H1 (cell line): ENCODE results near the gene TRPM1. TPM values are rescaled to one million over a fixed set of nuclear protein-coding genes. Genes with fewer than 3 reads are reported as not detected.

Experiments
- CTCF ChIA-PET: fragments of 300-600 bp; sonication (Branson Sonifier 250); formaldehyde crosslinking; loops from one replicate; lab custom pipeline; 2021; ENCODE audit not compliant: partially characterized antibody; lab: Charles Lee
- POLR2A ChIA-PET: fragments of 300-600 bp; sonication (Branson Sonifier 250); formaldehyde crosslinking; loops from one replicate; lab custom pipeline; 2021; ENCODE audit warnings: inconsistent platforms; ENCODE audit not compliant: partially characterized antibody; lab: Charles Lee
- DNase-seq, 2 experiments: peaks; one replicate each; pipeline versions ENCODE4 v3.0.0 to v3.0.0-alpha.2; 2010 to 2022; ENCODE audit warnings: low spot score in 2 of 2, low read depth in 1 of 2, mixed read lengths in 1 of 2
- FAIRE-seq: peaks from 2 replicates; lab custom pipeline; 2011; peaks lifted over from hg19 to GRCh38; lab: Jason Lieb, UNC
- H2AFZ ChIP-seq: 2 replicates; pipeline ENCODE4 v1.8.1; 2012; ENCODE audit warnings: low read length, inconsistent platforms
- H2AK5ac ChIP-seq: 2 replicates; pipeline ENCODE4 v1.6.1; 2013; ENCODE audit warnings: low read depth, low read length
- H2BK120ac ChIP-seq: replicated peaks from 2 replicates; pipeline ENCODE3; 2013; ENCODE audit warnings: low read depth, low read length, inconsistent platforms
- H2BK12ac ChIP-seq: 2 replicates; pipeline ENCODE4 v1.6.1; 2013; ENCODE audit warnings: low read depth, low read length
- H2BK15ac ChIP-seq: 2 replicates; pipeline ENCODE4 v1.6.1; 2013; ENCODE audit warnings: low read length
- H2BK20ac ChIP-seq: 2 replicates; pipeline ENCODE4 v1.6.1; 2013; ENCODE audit warnings: low read length
- H2BK5ac ChIP-seq: 2 replicates; pipeline ENCODE4 v1.6.1; 2013; ENCODE audit warnings: low read depth, low read length
- H3K14ac ChIP-seq: 2 replicates; pipeline ENCODE4 v1.6.1; 2013; ENCODE audit warnings: inconsistent platforms; ENCODE audit not compliant: insufficient read length
- H3K18ac ChIP-seq: 2 replicates; pipeline ENCODE4 v1.6.1; 2013; ENCODE audit warnings: low read length; ENCODE audit errors: extremely low read depth
- H3K23ac ChIP-seq: 2 replicates; pipeline ENCODE4 v1.6.1; 2013; ENCODE audit warnings: inconsistent platforms; ENCODE audit not compliant: insufficient read length
- H3K23me2 ChIP-seq: 2 replicates; pipeline ENCODE4 v1.6.1; 2013; ENCODE audit warnings: low read depth, low read length
- H3K27ac ChIP-seq: 2 replicates; pipeline ENCODE4 v1.6.1; 2011; ENCODE audit warnings: low read depth, low read length, inconsistent platforms
- H3K27me3 ChIP-seq, 4 experiments: replicated peaks in 1 of 4; 1 replicate in 1 of 4; 2 replicates in 3 of 4; pipeline versions ENCODE4 v1.6.1 to v1.8.1; 2011 to 2013; ENCODE audit warnings: low read length in 3 of 4, mild to moderate bottlenecking in 3 of 4, inconsistent platforms in 2 of 4, mixed read lengths in 2 of 4, moderate library complexity in 1 of 4; ENCODE audit not compliant: control insufficient read depth in 3 of 4, insufficient read depth in 3 of 4; ENCODE audit errors: extremely low read depth in 1 of 4
- H3K36me3 ChIP-seq, 4 experiments: 2 replicates each; pipeline versions ENCODE4 v1.6.1 to v1.8.1; 2011 to 2013; ENCODE audit warnings: mild to moderate bottlenecking in 4 of 4, low read length in 3 of 4, moderate library complexity in 2 of 4, control low read depth in 1 of 4, inconsistent platforms in 1 of 4; ENCODE audit not compliant: insufficient read depth in 4 of 4, control insufficient read depth in 2 of 4
- H3K4ac ChIP-seq: replicated peaks from 2 replicates; pipeline ENCODE3; 2013; ENCODE audit warnings: low read length, low read depth, mixed read lengths, inconsistent platforms; ENCODE audit not compliant: insufficient read length
- H3K4me1 ChIP-seq, 4 experiments: replicated peaks in 1 of 4; 1 replicate in 1 of 4; 2 replicates in 3 of 4; pipeline versions ENCODE4 v1.6.1 to v1.8.1; 2011 to 2013; ENCODE audit warnings: low read length in 3 of 4, inconsistent platforms in 2 of 4, mixed read lengths in 1 of 4; ENCODE audit not compliant: insufficient read depth in 4 of 4, control insufficient read depth in 3 of 4
- H3K4me2 ChIP-seq, 2 experiments: 2 replicates each; pipeline versions ENCODE4 v1.6.1 to v1.8.1; 2011 to 2013; ENCODE audit warnings: low read depth in 2 of 2, low read length in 2 of 2, control low read depth in 1 of 2, inconsistent platforms in 1 of 2, mild to moderate bottlenecking in 1 of 2; ENCODE audit not compliant: insufficient read depth in 1 of 2
- H3K4me3 ChIP-seq, 4 experiments: fragments of 200-600, 300-600 bp in 1 of 4; sonication (generic), shearing (Covaris generic), sonication (Bioruptor Twin) in 1 of 4; 2 replicates each; pipeline versions ENCODE4 v1.5.1 to v1.8.1; 2011 to 2016; ENCODE audit warnings: low read length in 4 of 4, low read depth in 3 of 4, control low read depth in 2 of 4, inconsistent platforms in 2 of 4, mild to moderate bottlenecking in 2 of 4, mixed read lengths in 1 of 4, moderate library complexity in 1 of 4; ENCODE audit not compliant: insufficient read depth in 2 of 4; ENCODE audit errors: extremely low read depth in 1 of 4
- H3K56ac ChIP-seq: replicated peaks from 2 replicates; pipeline ENCODE3; 2013; ENCODE audit warnings: low read depth, mild to moderate bottlenecking, mixed read lengths, low read length, inconsistent platforms; ENCODE audit not compliant: insufficient read length
- H3K79me1 ChIP-seq: 2 replicates; pipeline ENCODE4 v1.6.1; 2013; ENCODE audit warnings: low read depth, low read length, control low read depth
- H3K79me2 ChIP-seq, 2 experiments: 2 replicates each; pipeline versions ENCODE4 v1.6.1 to v1.8.1; 2012 to 2013; ENCODE audit warnings: low read length in 2 of 2, mild to moderate bottlenecking in 2 of 2, inconsistent platforms in 1 of 2; ENCODE audit not compliant: insufficient read depth in 2 of 2, control insufficient read depth in 1 of 2
- H3K9ac ChIP-seq, 4 experiments: replicated peaks in 1 of 4; 1 replicate in 1 of 4; 2 replicates in 3 of 4; pipeline versions ENCODE4 v1.6.1 to v1.8.1; 2011 to 2013; ENCODE audit warnings: low read depth in 3 of 4, low read length in 3 of 4, control low read depth in 2 of 4, mild to moderate bottlenecking in 2 of 4, moderate library complexity in 2 of 4, inconsistent platforms in 1 of 4; ENCODE audit errors: extremely low read depth in 1 of 4
- H3K9me3 ChIP-seq, 2 experiments: 2 replicates each; pipeline versions ENCODE4 v1.6.1 to v1.8.1; 2012 to 2013; ENCODE audit warnings: mild to moderate bottlenecking in 2 of 2, moderate library complexity in 2 of 2, control low read depth in 1 of 2, inconsistent platforms in 1 of 2, low read depth in 1 of 2, low read length in 1 of 2, mixed read lengths in 1 of 2; ENCODE audit not compliant: insufficient read depth in 2 of 2
- H4K20me1 ChIP-seq, 2 experiments: replicated peaks in 1 of 2; 2 replicates each; pipeline versions ENCODE3 to v1.8.1; 2011 to 2013; ENCODE audit warnings: inconsistent platforms in 2 of 2, low read length in 2 of 2, mild to moderate bottlenecking in 1 of 2; ENCODE audit not compliant: insufficient read depth in 2 of 2, control insufficient read depth in 1 of 2
- H4K5ac ChIP-seq: 2 replicates; pipeline ENCODE4 v1.6.1; 2013; ENCODE audit warnings: low read length, low read depth, mixed read lengths, inconsistent platforms; ENCODE audit not compliant: insufficient read length
- H4K8ac ChIP-seq: 2 replicates; pipeline ENCODE4 v1.8.0; 2013; ENCODE audit warnings: mild to moderate bottlenecking, moderate library complexity, low read length, inconsistent platforms; ENCODE audit not compliant: insufficient read depth; ENCODE audit errors: extremely low read depth
- H4K91ac ChIP-seq: replicated peaks from 2 replicates; pipeline ENCODE3; 2013; ENCODE audit warnings: low read length, mixed read lengths, inconsistent platforms; ENCODE audit not compliant: insufficient read length
- CBX5 ChIP-seq: fragments of 300-800, 300-1000 bp; sonication (generic); IDR thresholded peaks from 2 replicates; pipeline ENCODE4 v1.7.1; 2016; ENCODE audit warnings: antibody characterized with exemption, low read length, low read depth
- CBX8 ChIP-seq: fragments of 300-800, 300-1000 bp; sonication (generic); IDR thresholded peaks from 2 replicates; pipeline ENCODE4 v1.7.1; 2016; ENCODE audit warnings: low read depth, low read length, borderline replicate concordance
- E2F6 ChIP-seq: IDR thresholded peaks from 2 replicates; pipeline ENCODE4 v1.6.1; 2012; ENCODE audit warnings: inconsistent platforms
- HDAC6 ChIP-seq: IDR thresholded peaks from one replicate; pipeline ENCODE4 v1.7.1; 2012; ENCODE audit warnings: low read depth, mild to moderate bottlenecking, inconsistent platforms, low read length, moderate library complexity
- JUND ChIP-seq: IDR thresholded peaks from 2 replicates; pipeline ENCODE4 v1.6.1; 2011; ENCODE audit warnings: mild to moderate bottlenecking, improper control_type of control experiment, low read length
- KDM4A ChIP-seq: IDR thresholded peaks from one replicate; pipeline ENCODE4 v1.7.1; 2012; ENCODE audit warnings: low read depth, mild to moderate bottlenecking, moderate library complexity, low read length, inconsistent platforms; ENCODE audit not compliant: severe bottlenecking
- POLR2AphosphoS5 ChIP-seq: IDR thresholded peaks from 2 replicates; pipeline ENCODE4 v1.6.1; 2011; ENCODE audit warnings: low read depth, low read length
- RBBP5 ChIP-seq: IDR thresholded peaks from 2 replicates; pipeline ENCODE4 v1.7.1; 2012; ENCODE audit warnings: low read depth, mild to moderate bottlenecking, inconsistent platforms, low read length, moderate library complexity, borderline replicate concordance
- RFX5 ChIP-seq: IDR thresholded peaks from 2 replicates; pipeline ENCODE4 v1.6.1; 2011; ENCODE audit warnings: low read depth, low read length, improper control_type of control experiment, borderline replicate concordance
- SIRT6 ChIP-seq: IDR thresholded peaks from one replicate; pipeline ENCODE4 v1.7.1; 2012; ENCODE audit warnings: low read length, inconsistent platforms
- SP2 ChIP-seq: IDR thresholded peaks from 2 replicates; pipeline ENCODE4 v1.6.1; 2012; ENCODE audit warnings: mild to moderate bottlenecking, low read length, inconsistent platforms
- TBP ChIP-seq: IDR thresholded peaks from 2 replicates; pipeline ENCODE4 v1.6.1; 2011; ENCODE audit warnings: low read depth, low read length, improper control_type of control experiment
- WGBS, 2 experiments: shearing (Covaris generic) in 1 of 2; methylation state at CpG; one replicate each; pipeline versions ENCODE4 v1.1.6 to v1.1.7; 2013 to 2015; ENCODE audit warnings: low lambda C conversion rate in 2 of 2, mixed read lengths in 2 of 2, inconsistent platforms in 1 of 2, low coverage in 1 of 2, missing lambda C conversion rate in 1 of 2; ENCODE audit not compliant: insufficient replicate concordance in 2 of 2, insufficient coverage in 1 of 2, insufficient read length in 1 of 2; ENCODE audit errors: extremely low coverage in 1 of 2, missing lambda C conversion rate in 1 of 2; 5-methylcytosine and 5-hydroxymethylcytosine counted together
- polyA plus RNA-seq, 7 experiments: library from polyadenylated mRNA; depleted of rRNA in 3 of 7; stranded (reverse) in 5 of 7; unstranded in 2 of 7; fragments of >200 nt in 5 of 7; fragments of 200-250 nt in 2 of 7; gene quantifications; 1 replicate in 5 of 7; 2 replicates in 1 of 7; 4 replicates in 1 of 7; pipeline versions ENCODE4 v1.2.1 to v1.2.3, GENCODE V29; 2011 to 2013; ENCODE audit warnings: missing spikeins in 2 of 7, mixed read lengths in 2 of 7
- total RNA-seq: library from RNA; stranded (reverse); fragmentation: NEBNext Ultra II Directional; extraction: Animal tissue kit (Norgen Biotek cat#: 25700); gene quantifications from 2 replicates; pipeline ENCODE4 v1.2.1, GENCODE V29; 2021

TRPM1 gene
- total and polyA plus RNA-seq, 2 of the 8 experiments (the other 6 are each of a cell fraction or from before 2014, with no cell fraction given): 0.05 TPM; not detected in 1

- no peak for DNase-seq
- Histone ChIP-seq H3K9ac (peak overlapping the region in 3 of 4 experiments; percentile 13 to 74 (median 50); a peak in 5 of 7 replicates), H3K56ac (peak overlapping the region; percentile 73), H2BK120ac (no peak overlapping the region), H3K27ac (no peak overlapping the region), H2BK15ac (no peak overlapping the region), H3K4ac (no peak overlapping the region), H3K79me1 (no peaks in the 10 kb centered on the region; the same call in 1 of the 2 replicates), H3K9me3 (no peaks in the 10 kb centered on the region), H3K27me3 (no peaks in the 10 kb centered on the region), H3K79me2 (peaks cover 0 to 6% of the 10 kb centered on the region in 2 experiments; a peak in 2 of 4 replicates), H2AK5ac (no peak overlapping the region), H3K14ac (no peak overlapping the region), H2AFZ (0 out of 2 replicates have a peak overlapping the region, but pooled peaks have one; percentile 77), H4K5ac (no peak overlapping the region), H3K4me1 (peaks cover 0 to 2% (median 0%) of the 10 kb centered on the region in 4 experiments; a peak in 1 of 7 replicates), H3K23ac (no peak overlapping the region), H3K18ac (no peak overlapping the region), H2BK5ac (no peak overlapping the region), H2BK12ac (no peak overlapping the region), H3K4me2 (peak overlapping the region; percentile 82 to 85), H2BK20ac (no peak overlapping the region), H3K4me3 (peak overlapping the region; percentile 73 to 91 (median 86)), H4K91ac (no peak overlapping the region), H3K23me2 (peaks cover 8% of the 10 kb centered on the region; the same call in 1 of the 2 replicates), H4K8ac (peak overlapping the region; percentile 93; the same call in 1 of the 2 replicates), H4K20me1 (no peaks in the 10 kb centered on the region), H3K36me3 (no peaks in the 10 kb centered on the region)
- POLR2A ChIA-PET: interaction anchor here (0.7 to 2.5 kb wide), 14 partner anchors 8 to 194 kb away, joined by 3 to 14 read pairs (median 4); no protein-coding TSS in a partner anchor
- 73% methylated on average over 7 of the region's 7 CpGs; no CpG with 5 or more reads in 1 of the 2 experiments for WGBS, 2 experiments
- CTCF ChIA-PET: interaction anchor here (0.8 to 1.6 kb wide), 3 partner anchors 13 to 59 kb away, joined by 3 to 5 read pairs (median 4); no protein-coding TSS in a partner anchor
- FAIRE-seq: no peak
- no peak for TF ChIP-seq RBBP5
- TF ChIP-seq RFX5: no peak
- peak; percentile 32; the same call in 1 of the 2 replicates for TF ChIP-seq E2F6
- no peak for TF ChIP-seq CBX5
- no peak for TF ChIP-seq SP2
- TF ChIP-seq CBX8: no peak
- TF ChIP-seq TBP: no peak
- no peak for TF ChIP-seq SIRT6
- TF ChIP-seq KDM4A: no peak
- no peak for TF ChIP-seq POLR2AphosphoS5
- TF ChIP-seq HDAC6: no peak
- TF ChIP-seq JUND: no peak
Measured at GRCh38 chr15:30992249-30992864, 109.2 kb downstream of the TRPM1 start.
